ENCODE measurements around the gene NOSIP.

The NOSIP gene

DNA sequence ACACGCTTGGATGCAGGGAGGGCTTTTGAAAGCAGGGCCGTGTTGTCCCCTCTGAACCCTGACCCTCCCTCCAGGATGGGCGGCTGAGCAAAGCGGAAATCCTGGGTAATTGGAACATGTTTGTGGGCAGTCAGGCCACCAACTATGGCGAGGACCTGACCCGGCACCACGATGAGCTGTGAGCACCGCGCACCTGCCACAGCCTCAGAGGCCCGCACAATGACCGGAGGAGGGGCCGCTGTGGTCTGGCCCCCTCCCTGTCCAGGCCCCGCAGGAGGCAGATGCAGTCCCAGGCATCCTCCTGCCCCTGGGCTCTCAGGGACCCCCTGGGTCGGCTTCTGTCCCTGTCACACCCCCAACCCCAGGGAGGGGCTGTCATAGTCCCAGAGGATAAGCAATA, 37.3 kb downstream of the NOSIP start:
- DNase-seq: no peak

DNA sequence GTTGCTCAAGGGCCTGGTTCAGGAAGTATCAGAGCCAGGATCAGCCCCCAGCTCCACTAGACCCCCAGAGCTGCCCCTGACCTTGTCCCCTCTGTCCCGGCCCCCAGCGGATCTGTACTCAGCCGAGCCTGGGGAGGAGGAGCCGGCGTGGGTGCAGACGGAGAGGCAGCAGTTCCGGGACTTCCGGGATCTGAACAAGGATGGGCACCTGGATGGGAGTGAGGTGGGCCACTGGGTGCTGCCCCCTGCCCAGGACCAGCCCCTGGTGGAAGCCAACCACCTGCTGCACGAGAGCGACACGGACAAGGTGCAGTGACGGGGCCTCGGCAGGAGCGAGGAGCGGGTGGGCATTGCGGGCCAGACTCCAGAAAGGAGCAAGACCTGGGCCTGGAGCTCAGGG, 37.9 kb downstream of the NOSIP start:
- no peak for DNase-seq

- no peak for DNase-seq
Measured at GRCh38 chr19:49541914-49542313, 38.4 kb downstream of the NOSIP start.

GRCh38 chr19:49539192-49539952, 41.0 kb downstream of the NOSIP start:
- no peak for DNase-seq

- no peak for DNase-seq
Measured at GRCh38 chr19:49538643-49539042, 41.7 kb downstream of the NOSIP start.

GRCh38 chr19:49536921-49537462, 43.4 kb downstream of the NOSIP start:
- no peak for DNase-seq

- no peak for DNase-seq
Measured at GRCh38 chr19:49534632-49535385, 45.5 kb downstream of the NOSIP start.

- DNase-seq: peak; percentile 80
Measured at GRCh38 chr19:49533551-49534488, 46.5 kb downstream of the NOSIP start.

GRCh38 chr19:49530708-49531107, 49.6 kb downstream of the NOSIP start:
- no peak for DNase-seq

DNA sequence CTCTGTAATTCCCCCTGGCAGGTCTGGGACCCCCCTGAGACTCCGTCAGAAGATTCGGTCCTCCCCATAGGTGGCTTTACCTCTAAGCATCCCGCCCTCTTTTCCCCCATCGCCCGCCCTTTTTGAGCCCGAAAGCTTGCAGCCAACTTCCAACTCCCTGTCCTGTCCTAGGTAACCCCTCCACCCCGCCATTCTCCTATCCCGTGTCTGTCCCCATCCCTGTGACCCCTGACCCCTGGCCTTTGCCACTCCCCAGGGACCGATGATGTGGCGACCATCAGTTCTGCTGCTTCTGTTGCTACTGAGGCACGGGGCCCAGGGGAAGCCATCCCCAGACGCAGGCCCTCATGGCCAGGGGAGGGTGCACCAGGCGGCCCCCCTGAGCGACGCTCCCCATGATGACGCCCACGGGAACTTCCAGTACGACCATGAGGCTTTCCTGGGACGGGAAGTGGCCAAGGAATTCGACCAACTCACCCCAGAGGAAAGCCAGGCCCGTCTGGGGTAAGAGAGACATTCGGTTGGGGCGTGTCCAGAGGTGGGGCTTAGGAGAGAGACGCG, 52.1 kb downstream of the NOSIP start:
- DNase-seq: no peak

- peak; percentile 63 for DNase-seq
Measured at GRCh38 chr19:49524812-49525455, 55.4 kb downstream of the NOSIP start.

GRCh38 chr19:49520705-49521319, 59.5 kb downstream of the NOSIP start:
- no peak for DNase-seq

DNA sequence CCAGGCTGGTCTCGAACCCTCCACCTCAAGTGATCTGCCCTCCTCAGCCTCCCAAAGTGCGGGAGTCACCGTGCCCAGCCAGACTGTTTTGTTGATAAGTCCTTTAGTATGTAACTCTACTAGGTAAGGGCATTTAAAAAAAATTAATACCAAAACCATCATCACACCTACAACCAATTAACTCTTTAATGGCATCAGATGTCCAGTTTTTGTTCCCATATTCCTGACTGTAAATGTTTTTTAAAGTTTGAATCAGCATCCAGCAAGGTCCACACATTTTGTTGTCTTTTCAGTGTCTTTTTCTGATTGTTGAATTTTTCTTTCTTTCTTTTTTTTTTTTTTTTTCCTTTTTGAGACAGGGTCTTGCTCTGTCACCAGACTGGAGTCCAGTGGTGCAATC, 62.3 kb downstream of the NOSIP start:
- DNase-seq: no peak

- DNase-seq: no peak
Measured at GRCh38 chr19:49515767-49516166, 64.6 kb downstream of the NOSIP start.

GRCh38 chr19:49514151-49514550, 66.2 kb downstream of the NOSIP start:
- peak; percentile 46 for DNase-seq

DNA sequence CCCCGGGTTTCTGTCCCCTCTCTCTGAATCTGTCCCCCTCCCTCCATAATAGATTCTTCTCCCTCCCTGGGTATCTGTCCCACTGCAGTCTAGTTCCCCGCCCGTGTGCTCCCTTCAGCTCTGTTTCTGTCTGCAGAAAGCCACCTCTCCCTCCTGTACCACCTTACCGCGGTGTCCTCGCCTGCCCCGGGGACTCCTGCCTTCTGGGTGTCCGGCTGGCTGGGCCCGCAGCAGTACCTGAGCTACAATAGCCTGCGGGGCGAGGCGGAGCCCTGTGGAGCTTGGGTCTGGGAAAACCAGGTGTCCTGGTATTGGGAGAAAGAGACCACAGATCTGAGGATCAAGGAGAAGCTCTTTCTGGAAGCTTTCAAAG, 66.6 kb downstream of the NOSIP start:
- peak; percentile 77 for DNase-seq

DNA sequence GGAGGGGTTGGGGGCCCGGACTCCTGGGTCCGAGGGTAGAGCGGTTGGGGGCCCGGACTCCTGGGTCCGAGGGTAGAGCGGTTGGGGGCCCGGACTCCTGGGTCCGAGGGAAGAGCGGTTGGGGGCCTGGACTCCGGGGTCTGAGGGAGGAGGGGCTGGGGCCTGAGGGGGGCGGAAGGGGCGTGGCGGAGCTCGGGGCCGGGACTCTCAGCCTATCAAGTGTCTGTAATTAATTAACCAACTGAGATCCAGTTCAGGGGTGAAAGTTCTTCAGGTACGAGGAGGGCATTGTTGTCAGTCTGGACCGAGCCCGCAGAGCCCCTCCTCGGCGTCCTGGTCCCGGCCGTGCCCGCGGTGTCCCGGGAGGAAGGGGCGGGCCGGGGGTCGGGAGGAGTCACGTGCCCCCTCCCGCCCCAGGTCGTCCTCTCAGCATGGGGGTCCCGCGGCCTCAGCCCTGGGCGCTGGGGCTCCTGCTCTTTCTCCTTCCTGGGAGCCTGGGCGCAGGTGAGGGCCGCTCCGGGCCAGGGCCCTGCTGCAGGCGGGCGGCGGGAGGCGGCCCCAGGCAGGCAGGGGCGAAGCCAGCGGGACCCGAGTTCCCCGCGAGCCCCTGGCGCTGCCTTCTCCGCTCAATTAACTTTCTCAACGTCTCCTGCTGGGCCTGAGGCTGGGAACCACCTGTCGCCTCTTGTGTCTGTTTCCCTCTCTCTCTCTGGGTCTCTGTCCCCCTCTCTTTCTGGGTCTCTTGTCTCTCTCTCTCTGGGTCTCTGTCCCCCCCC, 67.2 kb downstream of the NOSIP start:
- DNase-seq: peak; percentile 95

GRCh38 chr19:49507803-49508494, 72.4 kb downstream of the NOSIP start:
- DNase-seq: no peak

DNA sequence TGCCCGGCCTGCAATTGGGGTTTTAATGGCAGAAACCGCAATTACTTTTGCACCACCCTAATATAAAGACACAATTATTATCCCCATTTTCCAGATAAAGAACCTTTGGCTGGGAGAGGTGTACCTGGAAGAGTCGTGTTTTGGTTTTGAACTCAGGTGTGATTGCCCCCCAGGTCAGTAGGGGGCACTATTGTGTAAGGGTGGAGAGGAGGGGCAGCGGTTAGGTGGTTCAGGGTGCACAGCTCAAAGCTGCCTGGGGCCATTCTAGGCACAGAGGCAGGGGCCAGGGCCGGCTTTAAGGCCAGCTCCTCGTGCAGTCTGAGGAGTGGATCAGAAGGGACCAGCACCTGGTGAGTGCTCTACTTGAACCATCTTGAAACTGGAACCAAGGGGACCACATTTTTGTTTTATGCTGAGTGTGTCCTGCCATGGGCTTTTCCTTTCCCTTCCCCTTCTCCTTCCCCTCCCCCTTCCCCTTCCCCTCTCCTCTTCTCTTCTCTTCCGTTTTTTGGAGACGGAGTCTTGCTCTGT, 73.7 kb downstream of the NOSIP start:
- DNase-seq: peak; percentile 85

Measured in NCI-H69 (cell line).